Measurements from ENCODE around the gene INF2.

The INF2 gene

DNA sequence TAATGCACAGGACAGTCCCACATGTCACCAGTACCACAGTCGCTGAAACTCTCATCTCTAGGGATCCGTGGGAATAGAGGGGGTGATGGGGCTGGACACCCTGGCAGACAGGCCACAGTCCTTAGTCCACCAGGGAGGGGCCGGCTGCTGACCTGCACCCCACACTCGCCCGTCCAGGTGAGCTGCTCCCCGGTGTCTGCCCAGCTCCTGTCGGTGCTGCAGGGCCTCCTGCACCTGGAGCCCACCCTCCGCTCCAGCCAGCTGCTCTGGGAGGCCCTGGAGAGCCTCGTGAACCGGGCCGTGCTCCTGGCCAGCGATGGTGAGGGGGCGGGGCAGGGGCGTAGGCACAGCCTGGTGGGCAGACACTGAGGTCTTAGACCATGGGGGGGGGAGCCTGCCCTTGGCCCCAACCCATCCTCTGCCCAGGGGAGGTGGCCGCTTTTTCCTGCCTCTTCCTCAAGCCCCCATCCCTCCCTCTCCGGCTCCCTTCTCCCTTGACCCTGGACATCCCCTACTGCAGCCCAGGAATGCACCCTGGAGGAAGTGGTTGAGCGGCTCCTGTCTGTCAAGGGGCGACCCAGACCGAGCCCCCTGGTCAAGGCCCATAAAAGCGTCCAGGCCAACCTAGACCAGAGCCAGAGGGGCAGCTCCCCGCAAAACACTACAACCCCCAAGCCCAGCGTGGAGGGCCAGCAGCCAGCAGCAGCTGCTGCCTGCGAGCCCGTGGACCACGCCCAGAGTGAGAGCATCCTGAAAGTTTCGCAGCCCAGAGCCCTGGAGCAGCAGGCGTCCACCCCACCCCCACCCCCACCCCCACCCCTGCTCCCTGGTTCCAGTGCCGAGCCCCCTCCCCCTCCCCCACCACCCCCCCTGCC, 17.6 kb downstream of the INF2 start:
- in situ Hi-C loops (cut with HindIII; ENCODE audit: low pct_ligation_motif_present, low sequenced_read_pairs), result no loop called here
- no peaks in the 10 kb centered on the region for H3K27me3 ChIP-seq (replicated peaks)

DNA sequence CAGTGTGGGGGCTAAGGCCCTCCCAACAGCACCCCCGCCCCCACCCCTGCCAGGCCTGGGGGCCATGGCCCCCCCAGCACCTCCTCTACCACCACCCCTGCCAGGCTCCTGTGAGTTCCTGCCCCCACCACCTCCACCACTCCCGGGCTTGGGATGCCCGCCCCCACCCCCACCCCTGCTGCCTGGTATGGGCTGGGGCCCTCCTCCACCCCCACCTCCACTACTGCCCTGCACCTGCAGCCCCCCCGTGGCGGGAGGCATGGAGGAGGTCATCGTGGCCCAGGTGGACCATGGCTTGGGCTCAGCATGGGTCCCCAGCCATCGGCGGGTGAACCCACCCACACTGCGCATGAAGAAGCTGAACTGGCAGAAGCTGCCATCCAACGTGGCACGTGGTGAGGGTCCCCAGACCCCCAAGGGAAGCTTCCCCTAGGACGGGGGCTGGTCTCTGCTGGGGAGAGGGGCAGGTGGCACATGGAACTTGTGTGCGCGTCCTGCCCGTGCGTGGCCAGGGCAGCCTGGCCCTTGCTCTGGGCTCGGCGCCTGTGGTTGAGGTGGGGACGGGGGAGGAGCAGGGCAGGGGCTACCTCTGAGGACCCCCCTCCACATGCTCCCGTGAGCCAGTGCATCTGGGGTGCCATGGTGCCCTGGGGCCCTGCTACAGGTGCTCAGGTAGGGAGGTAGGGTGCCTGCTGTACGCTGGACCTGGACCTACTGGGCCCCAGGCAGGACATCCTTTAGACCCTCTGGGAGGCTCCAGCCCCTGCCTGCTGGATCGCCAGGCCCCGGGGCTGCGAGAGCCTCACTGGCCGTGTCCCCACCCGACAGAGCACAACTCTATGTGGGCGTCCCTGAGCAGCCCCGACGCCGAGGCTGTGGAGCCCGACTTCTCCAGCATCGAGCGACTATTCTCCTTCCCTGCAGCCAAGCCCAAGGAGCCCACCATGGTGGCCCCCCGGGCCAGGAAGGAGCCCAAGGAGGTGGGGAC, 18.5 kb downstream of the INF2 start:
- no peak overlapping the region for H3K4me3 ChIP-seq (ENCODE audit: low read depth, low read length)
- TF ChIP-seq, protein P1, sequence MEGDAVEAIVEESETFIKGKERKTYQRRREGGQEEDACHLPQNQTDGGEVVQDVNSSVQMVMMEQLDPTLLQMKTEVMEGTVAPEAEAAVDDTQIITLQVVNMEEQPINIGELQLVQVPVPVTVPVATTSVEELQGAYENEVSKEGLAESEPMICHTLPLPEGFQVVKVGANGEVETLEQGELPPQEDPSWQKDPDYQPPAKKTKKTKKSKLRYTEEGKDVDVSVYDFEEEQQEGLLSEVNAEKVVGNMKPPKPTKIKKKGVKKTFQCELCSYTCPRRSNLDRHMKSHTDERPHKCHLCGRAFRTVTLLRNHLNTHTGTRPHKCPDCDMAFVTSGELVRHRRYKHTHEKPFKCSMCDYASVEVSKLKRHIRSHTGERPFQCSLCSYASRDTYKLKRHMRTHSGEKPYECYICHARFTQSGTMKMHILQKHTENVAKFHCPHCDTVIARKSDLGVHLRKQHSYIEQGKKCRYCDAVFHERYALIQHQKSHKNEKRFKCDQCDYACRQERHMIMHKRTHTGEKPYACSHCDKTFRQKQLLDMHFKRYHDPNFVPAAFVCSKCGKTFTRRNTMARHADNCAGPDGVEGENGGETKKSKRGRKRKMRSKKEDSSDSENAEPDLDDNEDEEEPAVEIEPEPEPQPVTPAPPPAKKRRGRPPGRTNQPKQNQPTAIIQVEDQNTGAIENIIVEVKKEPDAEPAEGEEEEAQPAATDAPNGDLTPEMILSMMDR (IDR thresholded peaks at IDR 0.05; ENCODE audit: low read depth, low read length, missing control alignments), result no peak
- H3K27ac ChIP-seq, result no peak overlapping the region
- in situ Hi-C loops (cut with HindIII; ENCODE audit: low pct_ligation_motif_present, low sequenced_read_pairs), result no loop called here
- DNase-seq, result no peak
- no peaks in the 10 kb centered on the region for H3K27me3 ChIP-seq (replicated peaks)
- peaks cover 69% of the 10 kb centered on the region for H3K36me3 ChIP-seq (replicated peaks)

More for the DNA sequence above, 17.6 kb downstream of the INF2 start:
- TF ChIP-seq, protein P1 (IDR thresholded peaks at IDR 0.05; ENCODE audit: low read depth, low read length, missing control alignments), result no peak
- no peak for DNase-seq
- Histone ChIP-seq H3K4me3 (ENCODE audit: low read depth, low read length) (no peak overlapping the region), H3K27ac (no peak overlapping the region), H3K36me3 (replicated peaks) (peaks cover 68% of the 10 kb centered on the region)

DNA sequence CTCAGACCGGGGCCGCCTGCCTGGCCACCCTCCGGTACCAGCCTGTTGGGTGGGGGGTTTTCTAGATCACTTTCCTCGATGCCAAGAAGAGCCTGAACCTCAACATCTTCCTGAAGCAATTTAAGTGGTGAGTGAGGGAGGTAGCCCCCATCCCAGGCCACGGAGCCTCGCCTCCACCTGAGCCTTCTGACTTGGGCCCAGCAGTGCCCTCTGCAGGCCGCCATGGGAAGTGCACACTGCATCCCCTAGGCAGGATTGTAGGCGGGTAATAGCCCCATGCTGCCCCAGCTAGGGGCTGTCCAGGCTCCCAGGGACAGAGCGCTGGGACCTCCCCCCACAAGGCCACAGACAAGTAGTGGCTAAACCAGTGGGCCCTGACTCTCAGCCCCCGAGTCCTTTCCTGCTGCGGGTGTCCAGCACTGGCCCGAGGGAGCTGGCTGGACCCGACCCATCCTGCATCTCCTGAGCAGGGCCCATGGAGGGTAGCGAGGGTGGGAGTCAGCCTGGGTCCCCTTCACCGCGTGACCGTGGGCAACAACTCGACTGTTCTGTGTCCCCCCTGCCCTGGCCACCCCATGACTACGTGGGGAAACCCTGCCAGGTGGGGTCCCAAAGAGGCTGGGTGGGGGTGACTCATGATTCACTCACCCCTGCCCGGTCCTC, 19.3 kb downstream of the INF2 start:
- in situ Hi-C loops (cut with HindIII; ENCODE audit: low pct_ligation_motif_present, low sequenced_read_pairs), result no loop called here
- TF ChIP-seq, protein P1 (IDR thresholded peaks at IDR 0.05; ENCODE audit: low read depth, low read length, missing control alignments), result peak; percentile 99
- DNase-seq, result peak; percentile 51
- no peak overlapping the region for H3K4me3 ChIP-seq (ENCODE audit: low read depth, low read length)
- H3K27me3 ChIP-seq (replicated peaks), result no peaks in the 10 kb centered on the region
- H3K27ac ChIP-seq, result no peak overlapping the region
- H3K36me3 ChIP-seq (replicated peaks), result peaks cover 69% of the 10 kb centered on the region

DNA sequence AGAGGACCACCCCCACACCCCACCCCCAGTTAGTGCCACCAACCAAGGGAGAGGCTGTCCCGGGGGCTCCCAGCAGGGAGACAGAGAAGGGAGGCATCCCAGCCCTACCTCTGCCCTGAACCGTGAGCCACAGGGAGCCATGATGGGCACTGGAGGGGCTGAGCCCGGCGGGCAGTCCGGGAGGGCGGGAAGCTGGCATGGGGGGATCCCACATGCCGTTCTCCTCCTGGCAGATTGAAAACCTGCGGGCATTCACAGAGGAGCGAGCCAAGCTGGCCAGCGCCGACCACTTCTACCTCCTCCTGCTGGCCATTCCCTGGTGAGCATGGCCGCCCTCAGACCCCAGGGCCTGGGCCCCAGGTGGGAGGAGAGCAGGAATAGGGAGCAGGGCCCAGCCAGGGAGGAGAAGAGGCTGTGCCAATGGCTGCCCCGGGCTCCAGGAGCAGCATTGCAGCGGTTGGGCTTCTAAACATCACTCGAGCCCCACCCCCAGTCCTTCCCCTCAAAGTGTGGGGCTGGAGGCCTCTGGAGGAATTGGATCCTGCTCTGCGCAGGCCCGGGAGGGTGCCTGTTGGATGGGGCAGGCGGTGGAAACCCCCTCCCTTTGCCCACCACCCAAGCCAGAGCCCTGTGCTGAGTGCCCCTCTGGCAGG, 20.1 kb downstream of the INF2 start:
- in situ Hi-C loops (cut with HindIII; ENCODE audit: low pct_ligation_motif_present, low sequenced_read_pairs), result no loop called here
- no peaks in the 10 kb centered on the region for H3K27me3 ChIP-seq (replicated peaks)
- H3K27ac ChIP-seq, result no peak overlapping the region
- TF ChIP-seq, protein P1 (IDR thresholded peaks at IDR 0.05; ENCODE audit: low read depth, low read length, missing control alignments), result peak; percentile 3
- peaks cover 69% of the 10 kb centered on the region for H3K36me3 ChIP-seq (replicated peaks)
- no peak for DNase-seq
- H3K4me3 ChIP-seq (ENCODE audit: low read depth, low read length), result no peak overlapping the region

DNA sequence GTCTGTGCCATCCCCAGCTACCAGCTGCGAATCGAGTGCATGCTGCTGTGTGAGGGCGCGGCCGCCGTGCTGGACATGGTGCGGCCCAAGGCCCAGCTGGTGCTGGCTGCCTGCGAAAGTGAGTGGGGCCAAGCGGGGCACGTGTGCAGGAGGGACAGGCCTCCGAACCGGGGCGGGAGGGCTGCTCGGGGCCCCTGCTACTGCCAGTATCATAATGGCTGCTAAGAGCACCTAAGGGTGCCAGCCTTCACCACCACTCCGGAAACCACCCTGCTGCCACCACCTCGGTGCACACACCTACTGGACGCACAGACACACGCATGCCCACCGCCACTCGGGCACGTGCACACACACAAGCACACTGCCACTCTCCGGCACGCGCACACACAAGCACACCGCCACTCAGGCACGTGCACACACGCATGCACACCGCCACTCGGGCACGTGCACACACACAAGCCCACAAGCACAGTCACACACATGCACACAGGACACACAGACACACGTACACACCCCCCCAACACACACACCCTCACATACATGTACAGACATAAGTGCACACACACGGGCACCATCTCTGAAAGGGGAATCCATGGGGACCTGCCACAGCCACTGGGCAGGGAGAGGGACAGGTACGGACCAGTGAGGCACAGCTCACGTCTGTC, 20.8 kb downstream of the INF2 start:
- in situ Hi-C loops (cut with HindIII; ENCODE audit: low pct_ligation_motif_present, low sequenced_read_pairs), result no loop called here
- Histone ChIP-seq H3K4me3 (ENCODE audit: low read depth, low read length) (no peak overlapping the region), H3K27ac (no peak overlapping the region), H3K27me3 (replicated peaks) (no peaks in the 10 kb centered on the region), H3K36me3 (replicated peaks) (peaks cover 69% of the 10 kb centered on the region)
- no peak for DNase-seq
- TF ChIP-seq, protein P1 (IDR thresholded peaks at IDR 0.05; ENCODE audit: low read depth, low read length, missing control alignments), result no peak
